GM06990 (cell line): Measurements from ENCODE around the gene WAPL.

Source experiments
- DNase-seq: peaks from one replicate; pipeline ENCODE4 v3.0.0-alpha.2; 2011; ENCODE audit not compliant: insufficient read length; ENCODE audit errors: extremely low read depth
- H3K27me3 ChIP-seq: replicated peaks from 2 replicates; pipeline ENCODE4 v1.6.0; 2011; ENCODE audit warnings: low read length; ENCODE audit not compliant: control insufficient read depth, insufficient read depth
- H3K36me3 ChIP-seq: 2 replicates; pipeline ENCODE4 v1.5.1; 2011; ENCODE audit warnings: low read length; ENCODE audit not compliant: control insufficient read depth, insufficient read depth
- H3K4me3 ChIP-seq: replicated peaks from 2 replicates; pipeline ENCODE4 v1.5.1; 2011; ENCODE audit warnings: low read depth, mild to moderate bottlenecking, control low read depth, low read length
- CTCF ChIP-seq: IDR thresholded peaks from 2 replicates; pipeline ENCODE4 v1.5.1; 2011; ENCODE audit warnings: low read length, control low read depth, mild to moderate bottlenecking, inconsistent platforms; ENCODE audit not compliant: insufficient read depth, poor library complexity, severe bottlenecking

WAPL gene

DNA sequence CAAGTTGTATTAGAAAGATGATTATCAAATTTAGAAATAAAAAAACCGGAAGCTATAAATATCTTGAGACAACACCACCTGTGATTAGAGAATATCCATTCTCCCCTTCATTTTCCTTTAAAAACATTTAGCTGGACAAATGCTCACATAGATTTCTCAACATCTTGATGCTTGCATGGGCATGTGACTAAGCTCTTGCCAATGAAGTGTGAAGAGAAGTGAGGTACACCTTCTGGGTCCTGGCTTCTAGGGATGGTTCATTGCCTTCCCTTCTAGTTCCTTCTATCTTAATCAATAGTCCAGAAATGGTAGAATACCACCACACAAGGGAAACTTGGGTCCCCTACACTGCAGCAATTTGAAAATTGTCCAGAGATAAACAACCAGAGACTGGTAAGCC lies 41.0 kb downstream of the WAPL start:
- no peak for TF ChIP-seq CTCF
- H3K36me3 ChIP-seq, result peaks cover 1% of the 10 kb centered on the region
- no peaks in the 10 kb centered on the region for H3K27me3 ChIP-seq
- DNase-seq, result no peak
- H3K4me3 ChIP-seq, result no peak overlapping the region

GRCh38 chr10:86472061-86472460 lies 49.5 kb downstream of the WAPL start:
- H3K36me3 ChIP-seq, result peaks cover 4% of the 10 kb centered on the region

GRCh38 chr10:86461963-86462804 lies 59.4 kb downstream of the WAPL start:
- Histone ChIP-seq H3K4me3 (no peak overlapping the region), H3K27me3 (no peaks in the 10 kb centered on the region), H3K36me3 (peaks cover 1% of the 10 kb centered on the region)
- TF ChIP-seq CTCF, result no peak
- no peak for DNase-seq

More at GRCh38 chr10:86472061-86472460, 49.5 kb downstream of the WAPL start:
- no peak for DNase-seq
- H3K27me3 ChIP-seq, result no peaks in the 10 kb centered on the region
- H3K4me3 ChIP-seq, result no peak overlapping the region
- no peak for TF ChIP-seq CTCF

GRCh38 chr10:86451604-86451960 lies 70.0 kb downstream of the WAPL start:
- Histone ChIP-seq H3K36me3 (peaks cover 10% of the 10 kb centered on the region), H3K27me3 (no peaks in the 10 kb centered on the region), H3K4me3 (no peak overlapping the region)
- no peak for TF ChIP-seq CTCF
- DNase-seq, result no peak

- no peak for DNase-seq
- Histone ChIP-seq H3K4me3 (no peak overlapping the region), H3K36me3 (peaks cover 10% of the 10 kb centered on the region), H3K27me3 (no peaks in the 10 kb centered on the region)
- no peak for TF ChIP-seq CTCF
Measured at GRCh38 chr10:86450806-86451603, 70.6 kb downstream of the WAPL start.
